NCI-H1930 (cell line): Measurements from ENCODE around the gene MCF2L2.
"Not testable (repeated sequence)": the region's sequence is repeated elsewhere in the genome, so short reads cannot be mapped to it uniquely, and the experiment has no call there.

Experiments used
- DNase-seq, 2 experiments: peaks; one replicate each; lab custom pipeline; 2025; lab: John Stamatoyannopoulos, UW

MCF2L2 gene

DNA sequence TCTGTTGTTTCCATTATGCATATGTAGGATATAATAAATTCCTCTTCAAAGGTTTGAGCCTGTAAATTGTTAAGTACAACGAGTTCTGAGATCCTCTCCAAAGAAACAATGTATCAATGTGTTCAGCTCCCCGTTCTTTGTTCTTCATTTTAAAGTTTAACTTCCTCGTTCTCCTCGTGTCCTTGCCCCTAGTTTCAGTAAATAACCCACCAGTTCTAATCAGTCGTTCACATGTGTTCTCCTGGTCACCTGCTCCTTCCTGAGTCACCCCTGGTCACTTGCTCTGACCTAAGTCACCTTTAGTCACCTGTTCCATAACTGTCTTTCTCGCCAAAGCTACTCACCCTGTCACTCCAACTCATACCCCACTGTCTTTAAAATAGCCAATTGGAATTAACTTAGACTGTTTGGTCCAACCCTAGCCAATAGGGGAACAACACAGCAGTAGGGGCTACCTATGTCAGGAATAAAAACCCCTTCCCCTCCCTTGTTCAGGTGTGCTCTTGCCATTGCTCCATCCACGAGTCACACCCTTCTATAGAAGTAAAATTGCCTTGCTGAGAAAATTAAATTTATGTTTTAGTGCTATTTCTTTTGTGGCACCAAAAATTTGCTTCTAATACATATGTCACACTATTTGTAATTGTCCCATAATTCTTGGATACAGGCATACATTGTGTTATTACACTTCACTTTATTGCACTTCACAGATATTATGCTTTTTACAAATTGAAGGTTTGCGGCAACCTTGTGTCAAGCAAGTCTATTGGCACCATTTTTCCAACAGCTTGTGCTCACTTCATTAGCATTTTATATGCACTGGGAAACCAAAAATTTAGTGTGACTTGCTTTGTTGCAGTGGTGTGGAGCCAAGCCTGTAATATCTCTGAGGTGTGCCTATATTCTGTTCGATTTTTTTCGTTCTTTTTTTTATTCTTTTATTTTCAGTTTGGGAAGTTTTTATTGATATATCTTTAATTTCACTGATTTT, 15.3 kb upstream of the MCF2L2 start:
- DNase-seq: no peak

DNA sequence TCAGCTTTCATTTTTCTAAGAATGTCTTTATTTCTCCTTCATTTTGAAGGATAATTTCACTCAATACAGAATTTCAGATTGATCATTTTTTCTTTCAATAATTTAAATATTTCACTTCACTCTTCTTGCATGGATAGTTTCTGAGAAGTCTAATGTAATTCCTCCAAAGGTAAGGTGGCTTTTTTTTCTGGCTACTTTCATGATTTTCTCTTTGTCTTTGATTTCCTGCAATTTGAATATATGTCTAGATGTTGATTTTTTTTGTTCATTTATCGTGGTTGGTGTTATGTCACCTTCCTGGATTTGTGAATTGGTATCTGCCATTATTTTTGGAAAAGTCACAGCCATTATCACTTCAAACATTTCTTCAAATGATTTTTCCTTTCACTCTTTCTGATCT, 14.6 kb upstream of the MCF2L2 start:
- DNase-seq: no peak

DNA sequence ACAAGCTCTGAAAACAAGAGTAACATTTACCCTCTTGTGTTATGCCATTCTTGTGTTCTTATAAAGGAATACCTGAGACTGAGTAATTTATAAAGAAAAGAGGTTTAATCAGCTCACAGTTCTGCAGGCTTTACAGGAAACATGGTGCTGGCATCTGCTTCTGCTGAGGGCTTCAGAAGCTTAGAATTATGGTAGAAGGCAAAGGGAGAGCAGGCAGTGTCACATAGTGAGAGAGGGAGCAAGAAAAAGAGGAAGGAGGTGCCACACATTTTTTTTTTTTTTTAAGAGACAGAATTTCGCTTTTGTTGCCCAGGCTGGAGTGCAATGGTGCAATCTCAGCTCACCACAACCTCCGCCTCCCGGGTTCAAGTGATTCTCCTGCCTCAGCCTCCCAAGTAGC, 12.1 kb upstream of the MCF2L2 start:
- not testable (repeated sequence) for DNase-seq

GRCh38 chr3:183439515-183439914, 11.1 kb upstream of the MCF2L2 start:
- DNase-seq: no peak

DNA sequence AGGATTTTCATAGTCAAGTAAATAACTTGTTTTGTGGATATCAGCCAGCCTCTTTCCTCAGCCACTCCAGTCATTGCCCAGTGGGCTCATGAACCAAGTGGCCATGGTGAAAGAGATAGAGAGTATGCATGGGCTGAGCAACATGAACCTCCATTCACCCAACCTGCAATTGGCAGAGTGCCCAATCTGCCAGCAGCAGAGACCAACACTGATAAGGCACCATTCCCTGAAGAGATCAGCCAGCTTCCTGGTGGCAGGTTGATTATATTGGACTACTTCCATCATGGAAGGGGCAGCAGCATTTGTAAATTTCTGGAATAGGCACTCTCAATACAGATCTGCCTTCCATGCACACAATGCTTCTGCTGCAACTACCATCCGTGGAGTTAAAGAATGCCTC, 10.3 kb upstream of the MCF2L2 start:
- no peak for DNase-seq

DNA sequence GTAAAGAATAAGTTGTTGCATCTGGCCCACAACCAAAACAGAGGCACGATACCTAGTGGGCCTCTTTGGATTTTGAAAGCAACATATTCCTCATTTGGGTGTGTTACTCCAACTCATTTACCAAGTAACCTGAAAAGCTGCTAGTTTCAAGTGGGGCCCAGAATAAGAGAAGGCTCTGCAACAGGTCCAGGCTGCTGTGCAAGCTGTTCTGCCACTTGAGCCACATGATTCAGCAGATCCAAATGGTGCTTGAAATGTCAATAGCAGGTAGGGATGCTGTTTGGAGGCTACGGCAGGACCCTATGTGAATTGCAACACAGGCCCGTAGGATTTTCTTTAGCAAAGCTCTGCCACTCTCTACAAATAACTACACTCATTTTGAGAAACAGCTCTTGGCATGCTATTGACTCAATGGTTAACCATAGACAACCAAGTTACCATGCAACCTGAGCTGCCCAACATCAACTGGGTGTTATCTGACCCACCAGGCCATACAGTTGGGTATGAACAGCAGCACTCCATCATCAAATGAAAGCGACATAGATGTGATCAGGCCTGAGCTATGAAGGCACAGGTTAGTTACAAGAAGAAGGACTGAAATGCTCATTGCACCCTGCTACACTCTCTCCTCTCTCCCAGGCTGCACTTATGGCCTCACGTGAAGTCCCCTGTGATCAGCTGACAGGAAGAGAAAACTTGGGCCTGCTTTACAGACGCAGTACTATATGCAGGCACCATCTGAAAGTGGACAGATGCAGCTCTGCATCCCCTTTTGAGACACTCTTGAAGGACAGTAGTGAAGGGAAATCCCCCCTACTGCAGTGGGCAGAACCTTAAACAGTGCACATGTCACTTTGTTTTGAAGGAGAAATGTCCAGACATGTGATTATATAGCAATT, 9.5 kb upstream of the MCF2L2 start:
- DNase-seq: no peak

GRCh38 chr3:183437061-183437460, 8.6 kb upstream of the MCF2L2 start:
- no peak for DNase-seq

DNA sequence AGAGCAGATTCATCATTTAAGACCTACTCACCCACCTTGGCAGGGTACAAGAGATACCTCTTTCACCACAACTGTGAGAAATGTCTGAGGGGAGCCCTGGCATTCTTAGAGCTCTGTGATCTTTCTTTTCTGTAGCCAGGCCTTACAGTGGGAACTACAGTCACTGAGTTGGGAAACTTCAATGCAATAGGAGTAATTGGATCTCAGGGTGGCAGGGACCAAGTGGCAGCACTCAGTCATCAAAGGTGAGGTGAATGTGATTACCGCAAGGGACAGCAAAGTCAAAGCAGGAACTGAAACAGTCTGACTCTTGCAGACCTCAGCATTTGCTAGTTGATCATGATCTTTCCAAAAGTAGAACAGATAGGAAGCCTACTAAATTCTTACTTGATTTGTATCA, 7.2 kb upstream of the MCF2L2 start:
- DNase-seq: no peak

GRCh38 chr3:183434992-183435391, 6.6 kb upstream of the MCF2L2 start:
- DNase-seq: no peak

DNA sequence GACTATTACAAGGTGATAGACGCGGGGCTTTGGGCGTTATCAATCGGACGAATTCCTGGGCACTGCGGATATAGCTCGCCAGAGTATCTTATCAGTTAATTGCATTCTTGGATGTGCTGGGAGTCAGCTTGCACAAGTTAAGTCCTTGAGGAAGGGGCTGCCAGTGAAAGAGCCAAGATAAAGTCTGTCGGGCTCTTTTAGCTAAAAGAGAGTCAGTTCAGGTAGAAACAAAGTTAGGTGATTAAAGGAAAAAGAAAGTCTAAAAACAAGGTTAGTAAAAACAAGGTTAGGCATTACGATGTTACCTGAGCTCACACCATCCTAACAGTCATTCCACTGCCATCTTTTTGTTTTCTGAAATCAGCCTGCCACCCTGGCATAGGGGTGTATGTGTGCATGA, 6.1 kb upstream of the MCF2L2 start:
- DNase-seq: no peak

DNA sequence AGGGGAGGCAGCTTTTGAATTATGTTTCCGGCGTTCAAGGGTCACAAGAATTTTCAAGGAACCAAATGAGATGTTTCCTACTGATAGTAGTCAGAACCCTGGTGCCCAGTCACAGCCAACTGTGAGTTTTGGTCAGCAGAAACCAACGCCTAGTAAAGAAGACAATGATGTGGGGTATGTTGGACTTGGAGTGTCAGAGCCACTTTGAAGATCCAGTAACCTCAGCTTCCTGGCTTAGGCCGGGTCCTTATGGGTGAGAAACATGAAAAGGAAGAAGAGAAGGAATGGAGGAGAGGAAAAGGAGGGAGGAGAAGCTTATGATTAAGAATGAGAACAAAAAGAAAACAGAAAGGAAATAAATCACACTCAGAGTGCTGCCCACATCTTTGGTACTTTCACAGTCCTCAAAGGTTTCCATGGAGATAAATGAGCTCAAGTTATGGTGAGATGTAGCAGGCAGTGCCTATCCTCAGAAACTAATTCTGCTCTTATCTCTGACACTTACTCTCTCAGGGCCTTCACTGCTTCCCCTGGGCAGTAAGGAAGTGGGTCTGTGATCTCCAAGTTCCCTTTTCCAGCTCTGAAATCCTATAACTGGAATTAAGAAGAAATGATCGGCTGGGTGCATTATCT, 2.0 kb upstream of the MCF2L2 start:
- DNase-seq: no peak

GRCh38 chr3:183427876-183428446, 458 bp downstream of the MCF2L2 start:
- peak; percentile 41 to 47 for DNase-seq

GRCh38 chr3:183427196-183427875, 1.1 kb downstream of the MCF2L2 start:
- no peak for DNase-seq

GRCh38 chr3:183418807-183419206, 9.6 kb downstream of the MCF2L2 start:
- DNase-seq: not testable (repeated sequence)

- DNase-seq: no peak
Measured at GRCh38 chr3:183411216-183411922, 17.1 kb downstream of the MCF2L2 start.

DNA sequence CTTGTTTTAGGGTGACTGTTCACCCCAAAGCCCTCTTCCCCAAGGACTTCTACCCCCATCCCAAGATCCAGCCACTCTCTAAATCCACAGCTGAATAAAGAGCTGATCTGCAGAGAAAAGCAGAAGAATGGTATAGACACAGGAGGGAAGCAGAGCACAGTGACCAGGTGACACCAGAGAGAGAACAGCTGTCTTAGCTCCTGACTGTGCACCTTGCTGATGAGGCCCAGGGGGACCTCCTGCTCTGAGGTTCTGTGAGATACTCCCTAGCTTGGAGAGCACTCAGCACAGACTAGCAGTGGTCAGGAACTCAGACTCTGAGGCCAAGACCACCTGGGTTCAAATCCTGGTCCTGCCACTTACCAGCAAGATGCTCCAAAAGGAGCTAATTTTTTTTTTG, 17.7 kb downstream of the MCF2L2 start:
- DNase-seq: no peak

DNA sequence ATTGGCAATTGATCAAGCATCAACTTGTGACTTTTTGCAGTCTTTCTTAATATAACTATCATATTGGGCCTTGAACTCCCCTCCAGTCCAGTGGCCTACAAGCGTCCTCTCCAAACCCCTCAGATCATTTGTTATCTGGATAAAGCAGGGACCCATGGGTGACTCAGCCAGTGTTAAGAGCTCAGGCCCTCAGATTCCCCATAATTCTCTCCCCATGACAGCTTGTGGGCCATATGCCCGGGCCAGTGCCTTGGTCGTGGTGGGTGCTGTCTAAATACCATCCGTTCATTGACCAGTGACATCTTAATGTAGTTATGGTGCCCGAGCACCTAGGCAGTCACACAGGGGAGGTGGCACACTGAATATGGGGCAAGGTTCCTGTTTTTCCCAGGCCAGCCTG, 18.1 kb downstream of the MCF2L2 start:
- DNase-seq: no peak

- no peak for DNase-seq
Measured at GRCh38 chr3:183409219-183409618, 19.2 kb downstream of the MCF2L2 start.

DNA sequence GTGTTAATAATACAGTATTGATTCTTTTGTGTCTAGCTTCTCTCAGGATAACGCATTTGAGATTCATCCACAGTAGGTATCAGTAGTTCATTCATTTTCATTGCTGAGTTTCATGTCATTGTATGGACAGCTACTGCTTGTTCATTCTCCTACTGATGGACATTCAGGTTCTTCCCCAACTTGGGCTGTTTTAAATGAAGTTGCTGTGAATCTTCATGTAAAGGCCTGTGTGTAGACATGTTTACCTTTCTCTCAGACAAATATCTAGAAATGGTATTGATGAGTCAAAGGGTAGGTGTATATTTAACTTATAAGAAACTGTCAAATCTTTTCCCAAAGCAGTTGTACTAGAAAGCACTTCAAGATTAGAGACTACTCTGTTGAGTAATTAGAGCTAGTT, 26.7 kb downstream of the MCF2L2 start:
- DNase-seq: no peak

- no peak for DNase-seq
Measured at GRCh38 chr3:183400352-183400751, 28.1 kb downstream of the MCF2L2 start.
